Measurements from ENCODE around the gene POLRMT. TPM values are rescaled to one million over a fixed set of nuclear protein-coding genes. Genes with fewer than 3 reads are reported as not detected.
A peak's percentile ranks its signal among the peaks of the same experiment; 100 is the strongest.

POLRMT gene
- total RNA-seq, 1 donor from 2014 or later: 36.0 TPM

GRCh38 chr19:640606-641189 is 7.4 kb upstream of the POLRMT start:
- peaks cover 2% of the 10 kb centered on the region for H3K36me3 ChIP-seq
- TF ChIP-seq, protein P1, sequence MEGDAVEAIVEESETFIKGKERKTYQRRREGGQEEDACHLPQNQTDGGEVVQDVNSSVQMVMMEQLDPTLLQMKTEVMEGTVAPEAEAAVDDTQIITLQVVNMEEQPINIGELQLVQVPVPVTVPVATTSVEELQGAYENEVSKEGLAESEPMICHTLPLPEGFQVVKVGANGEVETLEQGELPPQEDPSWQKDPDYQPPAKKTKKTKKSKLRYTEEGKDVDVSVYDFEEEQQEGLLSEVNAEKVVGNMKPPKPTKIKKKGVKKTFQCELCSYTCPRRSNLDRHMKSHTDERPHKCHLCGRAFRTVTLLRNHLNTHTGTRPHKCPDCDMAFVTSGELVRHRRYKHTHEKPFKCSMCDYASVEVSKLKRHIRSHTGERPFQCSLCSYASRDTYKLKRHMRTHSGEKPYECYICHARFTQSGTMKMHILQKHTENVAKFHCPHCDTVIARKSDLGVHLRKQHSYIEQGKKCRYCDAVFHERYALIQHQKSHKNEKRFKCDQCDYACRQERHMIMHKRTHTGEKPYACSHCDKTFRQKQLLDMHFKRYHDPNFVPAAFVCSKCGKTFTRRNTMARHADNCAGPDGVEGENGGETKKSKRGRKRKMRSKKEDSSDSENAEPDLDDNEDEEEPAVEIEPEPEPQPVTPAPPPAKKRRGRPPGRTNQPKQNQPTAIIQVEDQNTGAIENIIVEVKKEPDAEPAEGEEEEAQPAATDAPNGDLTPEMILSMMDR (IDR thresholded peaks at IDR 0.05): no peak
- DNase-seq: no peak
- ATAC-seq: no peak
- intact Hi-C loops (cut with DNase I): no loop called here
- H3K4me1 ChIP-seq: peaks cover 10% of the 10 kb centered on the region
- no peak overlapping the region for H3K27ac ChIP-seq
- H3K4me3 ChIP-seq: no peak overlapping the region
- H3K9me3 ChIP-seq: no peaks in the 10 kb centered on the region
- no peaks in the 10 kb centered on the region for H3K27me3 ChIP-seq

GRCh38 chr19:640161-640558 is 6.8 kb upstream of the POLRMT start:
- H3K9me3 ChIP-seq: no peaks in the 10 kb centered on the region
- DNase-seq: no peak
- intact Hi-C loops (cut with DNase I): no loop called here
- TF ChIP-seq, protein P1 (IDR thresholded peaks at IDR 0.05): no peak
- peak overlapping the region; percentile 44 for H3K4me3 ChIP-seq
- H3K4me1 ChIP-seq: peaks cover 10% of the 10 kb centered on the region
- no peak for ATAC-seq
- no peaks in the 10 kb centered on the region for H3K27me3 ChIP-seq
- no peak overlapping the region for H3K27ac ChIP-seq
- no peaks in the 10 kb centered on the region for H3K36me3 ChIP-seq

DNA sequence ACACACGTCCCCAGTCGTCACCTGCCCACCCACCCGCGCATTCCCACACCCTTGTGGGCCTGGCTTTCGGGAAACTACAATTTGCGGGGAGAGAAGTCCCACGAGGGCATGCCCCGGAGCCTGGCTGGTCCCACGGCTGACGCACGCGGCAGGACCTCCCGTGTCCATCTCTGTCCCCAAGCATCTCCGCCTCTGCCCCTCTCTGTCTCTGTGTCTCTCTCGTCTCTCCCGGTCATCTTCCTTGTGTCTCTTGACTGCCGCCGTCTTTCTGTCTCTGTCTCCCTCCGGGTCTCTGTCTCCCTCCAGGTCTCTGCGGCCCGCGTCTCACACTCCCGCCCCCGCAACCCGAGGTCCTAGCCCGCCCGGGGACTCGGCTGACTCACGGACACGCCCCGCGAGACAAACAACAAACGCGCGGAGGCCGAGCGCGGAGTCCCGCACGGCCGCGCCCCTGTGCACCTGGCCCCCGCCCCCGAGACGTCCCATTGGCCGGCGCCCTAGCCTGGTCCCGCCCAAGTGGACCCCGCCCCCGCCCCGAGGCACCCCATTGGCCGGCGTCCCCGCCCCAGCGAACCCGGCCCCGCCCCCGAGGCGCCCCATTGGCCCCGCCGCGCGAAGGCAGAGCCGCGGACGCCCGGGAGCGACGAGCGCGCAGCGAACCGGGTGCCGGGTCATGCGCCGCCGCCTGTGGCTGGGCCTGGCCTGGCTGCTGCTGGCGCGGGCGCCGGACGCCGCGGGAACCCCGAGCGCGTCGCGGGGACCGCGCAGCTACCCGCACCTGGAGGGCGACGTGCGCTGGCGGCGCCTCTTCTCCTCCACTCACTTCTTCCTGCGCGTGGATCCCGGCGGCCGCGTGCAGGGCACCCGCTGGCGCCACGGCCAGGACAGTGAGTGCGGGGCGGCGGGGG is 6.2 kb upstream of the POLRMT start, which contains the start of gene FGF22:
Gene FGF22 (plus strand): TSS at position 627 of the 908 bp plus-strand sequence. CDS start 47 bp downstream, at position 674.
- Histone ChIP-seq H3K4me1 (peaks cover 11% of the 10 kb centered on the region), H3K4me3 (peak within 1 kb of the TSS; percentile 52), H3K27me3 (no peaks in the 10 kb centered on the region), H3K36me3 (no peaks in the 10 kb centered on the region), H3K27ac (no peak within 1 kb of the TSS), H3K9me3 (no peaks in the 10 kb centered on the region)
- DNase-seq: peak; percentile 96
- TF ChIP-seq, protein P1 (IDR thresholded peaks at IDR 0.05): no peak
- intact Hi-C loops (cut with DNase I): no loop called here
- ATAC-seq: peak; percentile 95

- no peak overlapping the region for H3K27ac ChIP-seq
- peaks cover 17% of the 10 kb centered on the region for H3K4me1 ChIP-seq
- H3K9me3 ChIP-seq: no peaks in the 10 kb centered on the region
- TF ChIP-seq, protein P1 (IDR thresholded peaks at IDR 0.05): no peak
- H3K4me3 ChIP-seq: peak overlapping the region; percentile 52
- no peaks in the 10 kb centered on the region for H3K27me3 ChIP-seq
- DNase-seq (no peak), ATAC-seq (no peak)
- no peaks in the 10 kb centered on the region for H3K36me3 ChIP-seq
- intact Hi-C loops (cut with DNase I): no loop called here
These were observed 5.5 kb upstream of the POLRMT start for GRCh38 chr19:638906-639252.

DNA sequence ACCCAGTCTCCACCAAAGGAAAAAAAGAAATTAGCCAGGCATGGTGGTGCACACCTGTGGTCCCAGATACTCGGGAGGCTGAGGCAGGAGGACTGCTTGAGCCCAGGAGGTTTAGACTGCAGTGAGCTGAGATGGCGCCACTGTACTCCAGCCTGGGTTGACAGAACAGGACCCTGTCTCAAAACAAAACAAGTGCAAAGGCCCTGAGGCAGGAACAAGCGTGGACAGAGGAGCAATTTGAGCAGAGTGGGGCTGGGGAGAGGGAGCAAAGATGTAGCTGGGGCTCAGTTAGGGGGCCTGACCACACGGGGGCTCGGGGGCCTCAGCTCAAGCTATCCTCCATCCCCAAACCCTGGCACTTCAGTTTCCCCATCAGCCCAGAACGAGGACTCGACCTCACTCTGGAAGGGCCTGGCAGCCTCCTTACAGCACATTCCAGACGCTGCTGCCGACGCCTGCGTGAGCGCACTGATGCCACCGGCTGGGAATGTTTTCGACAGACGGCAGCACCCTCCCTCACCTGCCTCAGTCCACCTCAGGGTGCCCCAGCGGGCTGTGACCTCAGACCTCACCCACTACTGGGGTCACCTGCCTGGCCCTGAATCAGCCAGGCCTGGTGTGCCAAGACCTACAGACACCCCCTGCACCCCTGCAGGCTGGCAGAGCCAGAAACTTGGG is 1.8 kb upstream of the POLRMT start:
- no peak overlapping the region for H3K4me3 ChIP-seq
- H3K27ac ChIP-seq: no peak overlapping the region
- no peaks in the 10 kb centered on the region for H3K9me3 ChIP-seq
- ATAC-seq: no peak
- DNase-seq: no peak
- intact Hi-C loops (cut with DNase I): no loop called here
- no peaks in the 10 kb centered on the region for H3K36me3 ChIP-seq
- H3K4me1 ChIP-seq: peaks cover 32% of the 10 kb centered on the region
- TF ChIP-seq, protein P1 (IDR thresholded peaks at IDR 0.05): no peak
- H3K27me3 ChIP-seq: no peaks in the 10 kb centered on the region

Data from upper lobe of right lung (tissue), 1 donor.